T follicular helper cell (primary cell): Measurements from ENCODE around the gene VGF.
A peak's percentile ranks its signal among the peaks of the same experiment; 100 is the strongest.
"Not testable (repeated sequence)": the region's sequence is repeated elsewhere in the genome, so short reads cannot be mapped to it uniquely, and the experiment has no call there.

Experiments used
- DNase-seq: peaks from one replicate; pipeline ENCODE4 v3.0.0-alpha.2; 2020; ENCODE audit warnings: low read depth
- total RNA-seq, 2 experiments: gene quantifications; one replicate each; lab custom pipeline; 2026; lab: John Stamatoyannopoulos, UW

The VGF gene
- 0 reads per million in 2 experiments for total RNA-seq

GRCh38 chr7:101165075-101165957, at the start of gene VGF:
TSS of gene VGF (minus strand) at chr7:101165569. CDS start at chr7:101164843, 726 bp downstream.
- DNase-seq: peak; percentile 87

GRCh38 chr7:101212014-101212413, 46.6 kb upstream of the VGF start:
- no peak for DNase-seq

DNA sequence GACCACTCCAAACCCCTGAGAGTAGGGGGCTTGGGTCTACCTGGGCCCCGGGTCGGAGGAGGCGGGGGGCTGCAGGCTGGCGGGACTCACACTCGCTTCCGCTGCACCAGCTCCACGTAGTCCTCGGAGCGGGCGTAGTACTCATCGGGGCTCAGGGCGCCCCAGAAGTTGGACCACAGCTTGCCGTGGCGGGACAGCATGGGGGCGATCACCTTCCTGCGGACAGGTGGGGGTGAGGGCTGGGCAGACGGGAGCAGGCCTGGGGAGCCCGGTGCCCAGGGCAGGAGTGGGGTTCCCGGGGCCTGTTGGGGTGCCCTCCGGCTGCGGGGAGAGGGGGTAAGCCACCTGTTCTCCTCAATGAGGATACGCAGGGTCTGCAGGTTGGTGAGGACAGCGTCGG, 46.1 kb upstream of the VGF start:
- DNase-seq: no peak

DNA sequence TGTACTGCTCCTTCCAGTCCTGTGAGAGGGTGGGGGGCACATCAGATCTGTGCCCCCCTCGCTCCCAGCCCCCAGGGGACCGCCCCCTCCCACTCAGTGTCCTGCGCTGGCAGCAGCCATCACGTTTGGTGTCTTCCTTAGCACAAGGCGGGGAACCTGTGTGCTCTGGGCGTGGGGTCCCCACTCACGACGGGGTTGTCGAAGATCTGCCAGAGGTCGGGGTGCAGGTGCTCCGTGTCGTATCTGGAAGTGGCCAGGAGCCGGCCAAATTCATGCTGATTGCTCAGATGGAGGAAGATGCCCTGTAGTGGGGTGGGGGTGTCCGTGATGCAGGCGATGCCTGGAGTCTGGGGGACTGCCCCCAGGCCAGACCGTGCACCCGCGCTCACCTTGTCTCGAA, 44.8 kb upstream of the VGF start:
- DNase-seq: no peak

GRCh38 chr7:101208794-101209193, 43.4 kb upstream of the VGF start:
- DNase-seq: no peak

GRCh38 chr7:101207459-101207858, 42.1 kb upstream of the VGF start:
- DNase-seq: no peak

GRCh38 chr7:101206665-101207042, 41.3 kb upstream of the VGF start:
- DNase-seq: no peak

DNA sequence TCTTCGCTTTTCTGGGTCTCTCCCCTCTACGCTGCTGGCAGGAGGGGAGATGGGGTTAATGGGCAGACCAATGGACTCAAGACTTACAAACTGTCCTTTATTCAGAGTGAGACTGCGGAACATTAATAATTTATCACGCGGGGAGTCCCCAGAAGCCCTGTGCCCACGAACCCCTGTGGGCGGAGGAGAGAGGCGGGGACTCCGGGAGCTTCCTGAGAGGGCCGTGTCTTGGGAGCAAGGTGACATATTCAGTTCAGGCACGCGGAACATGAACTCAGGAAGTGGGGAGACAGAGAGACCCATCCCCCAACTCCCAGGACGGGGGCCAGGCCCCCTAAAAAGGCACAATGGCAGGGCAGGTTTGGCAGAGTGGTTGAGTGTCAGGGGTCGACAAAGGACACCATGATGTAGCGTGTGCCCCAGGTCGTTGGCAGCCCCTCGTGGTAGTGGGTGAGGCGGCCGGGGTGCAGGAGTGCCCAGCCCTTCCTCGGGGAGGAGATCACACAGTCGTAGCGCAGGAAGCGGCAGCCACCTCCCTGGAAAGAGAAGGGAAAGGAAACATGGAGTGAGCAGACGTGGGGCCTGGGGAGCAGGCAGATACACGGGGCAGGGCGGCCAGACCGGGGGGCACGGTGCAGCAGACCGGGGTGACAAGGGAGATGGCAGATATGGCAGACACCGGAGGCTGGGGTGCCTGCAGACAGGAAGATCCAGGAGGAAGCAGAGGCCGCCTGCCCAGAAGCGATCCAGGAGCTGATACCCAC, 40.7 kb upstream of the VGF start:
- no peak for DNase-seq

DNA sequence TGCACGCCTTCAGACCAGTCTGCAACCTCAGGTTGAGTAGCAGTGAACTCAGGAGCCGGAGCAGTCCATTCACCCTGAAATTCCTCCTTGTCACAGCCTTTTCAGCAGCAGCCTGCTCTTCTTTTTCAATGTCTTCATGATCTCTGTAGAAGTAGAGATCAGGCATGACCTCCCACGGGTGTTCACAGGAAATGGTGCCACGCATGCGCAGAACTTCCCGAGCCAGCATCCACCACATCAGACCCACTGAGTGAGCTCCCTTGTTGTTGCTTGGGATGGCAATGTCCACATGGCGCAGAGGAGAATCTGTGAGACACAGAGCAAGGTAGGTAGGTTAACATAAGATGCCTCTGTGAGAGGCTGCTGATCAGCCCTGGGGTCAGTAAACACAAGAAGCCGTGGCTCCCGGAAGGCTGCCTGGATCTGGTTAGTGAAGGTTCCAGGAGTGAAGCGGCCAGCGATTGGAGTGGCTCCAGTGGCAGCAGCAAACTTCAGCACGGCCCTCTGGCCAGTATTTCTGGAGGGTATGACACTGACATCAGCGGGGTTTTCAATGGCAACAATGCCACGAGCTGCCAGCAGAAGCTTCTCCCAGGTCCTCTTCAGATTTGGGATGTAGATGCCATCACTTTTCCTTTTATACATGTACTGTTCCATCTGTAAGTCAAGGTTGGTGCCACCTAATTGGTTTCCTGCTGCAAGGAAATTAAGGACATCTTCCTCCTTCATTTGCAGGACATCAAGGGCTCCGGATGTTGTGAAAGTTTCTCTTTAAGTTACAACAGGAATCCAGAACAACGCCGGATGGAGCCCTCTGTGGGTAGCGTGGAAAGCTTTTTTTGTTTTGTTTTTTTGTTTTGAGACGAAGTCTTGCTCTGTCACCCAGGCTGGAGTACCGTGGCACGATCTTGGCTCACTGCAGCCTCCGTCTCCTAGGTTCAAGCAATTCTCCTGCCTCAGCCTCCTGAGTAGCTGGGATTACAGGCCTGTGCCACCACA, 38.7 kb upstream of the VGF start:
- DNase-seq: not testable (repeated sequence)

DNA sequence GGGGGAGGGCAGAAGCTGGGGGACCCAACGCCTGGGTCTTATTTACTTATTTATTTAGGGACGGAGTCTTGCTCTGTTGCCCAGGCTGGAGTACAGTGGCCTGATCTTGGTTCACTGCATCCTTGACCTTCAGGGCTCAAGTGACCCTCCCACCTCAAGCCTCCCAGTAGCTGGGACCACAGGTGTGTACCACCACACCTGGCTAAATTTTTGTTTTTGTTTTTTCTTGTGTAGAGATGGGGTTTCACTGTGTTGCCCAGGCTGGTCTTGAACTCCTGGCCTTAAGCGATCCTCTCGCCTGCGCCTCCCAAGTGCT, 37.2 kb upstream of the VGF start:
- no peak for DNase-seq

DNA sequence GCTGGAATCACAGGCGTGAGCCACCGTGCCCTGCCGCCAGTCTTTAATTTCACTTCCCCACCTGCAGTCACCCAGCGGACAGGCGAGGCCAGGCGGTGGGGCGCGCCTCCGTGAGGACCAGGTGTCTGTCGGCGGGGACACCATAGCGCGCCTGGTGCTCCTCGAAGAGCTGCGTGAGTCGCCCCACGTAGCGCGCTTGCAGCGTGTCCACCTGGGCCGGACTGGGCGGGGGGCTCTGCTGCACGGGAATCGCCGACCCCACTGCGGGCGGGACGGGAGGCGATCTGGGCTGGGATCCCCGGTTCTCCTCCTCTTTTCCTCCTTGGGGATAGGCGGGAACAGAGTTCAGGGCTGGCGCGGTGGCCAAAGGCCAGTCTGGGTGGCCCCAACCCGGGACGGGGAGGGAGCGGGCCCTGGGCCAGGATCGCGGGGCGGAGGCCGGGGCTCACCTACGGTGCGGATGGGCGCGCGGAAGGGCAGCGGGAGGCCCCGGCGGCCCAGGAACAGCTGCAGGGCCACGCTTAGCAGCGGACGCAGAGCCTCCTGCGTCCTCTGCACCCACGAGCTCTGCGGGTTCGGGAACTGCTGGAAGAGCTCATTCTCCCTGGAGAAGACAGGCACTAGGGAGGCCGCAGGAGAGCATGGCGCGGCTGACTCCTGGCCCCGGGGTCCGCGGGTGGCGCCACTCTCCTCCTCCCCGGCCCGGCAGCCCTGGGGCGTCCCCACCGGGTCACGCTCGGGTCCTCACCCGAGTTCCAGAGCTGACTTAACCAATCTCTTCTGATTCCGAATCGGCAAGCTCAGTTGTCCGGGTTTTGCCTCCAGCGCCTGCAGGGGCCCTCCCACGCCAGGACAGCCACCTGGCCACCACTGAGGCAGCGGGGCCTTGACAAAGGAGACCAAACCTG, 36.6 kb upstream of the VGF start:
- no peak for DNase-seq

DNA sequence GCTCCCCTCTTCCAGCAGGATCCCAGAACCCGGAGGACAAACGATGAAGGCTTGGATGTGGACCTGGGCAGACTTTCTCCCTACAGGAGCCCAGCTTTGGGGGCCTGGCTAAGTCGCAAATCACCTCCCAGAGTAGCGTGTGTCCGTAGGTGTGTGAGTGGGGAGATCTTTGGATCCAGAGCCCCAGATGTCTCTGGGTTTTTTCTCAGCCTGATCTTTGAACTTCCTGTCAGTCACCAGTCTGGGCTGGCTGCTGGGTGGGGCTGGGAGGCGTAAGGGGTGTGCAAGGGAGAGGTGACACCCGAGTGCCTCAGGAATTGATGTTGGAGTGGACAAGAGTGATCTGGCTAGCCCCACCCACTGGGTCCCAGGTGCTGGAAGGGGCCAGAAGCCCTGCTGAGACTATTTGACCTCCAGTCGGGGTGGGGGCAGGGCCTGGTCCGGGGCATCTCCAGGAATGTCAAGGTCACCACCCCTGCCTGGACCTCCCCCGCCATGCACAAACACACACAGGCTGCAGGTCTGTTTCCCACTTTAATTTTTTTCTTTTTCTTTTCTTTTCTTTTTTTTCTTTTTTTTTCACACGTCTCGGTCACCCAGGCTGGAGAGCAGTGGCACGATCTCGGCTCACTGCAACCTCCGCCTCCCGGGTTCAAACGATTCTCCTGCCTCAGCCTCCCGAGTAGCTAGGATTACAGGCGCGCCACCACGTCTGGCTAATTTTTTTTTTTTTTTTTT, 35.7 kb upstream of the VGF start, which contains the start of gene MOGAT3:
MOGAT3 (minus strand) TSS at position 175 of the 738 bp plus-strand sequence. CDS start 182 bp downstream, outside the sequence.
- no peak for DNase-seq

DNA sequence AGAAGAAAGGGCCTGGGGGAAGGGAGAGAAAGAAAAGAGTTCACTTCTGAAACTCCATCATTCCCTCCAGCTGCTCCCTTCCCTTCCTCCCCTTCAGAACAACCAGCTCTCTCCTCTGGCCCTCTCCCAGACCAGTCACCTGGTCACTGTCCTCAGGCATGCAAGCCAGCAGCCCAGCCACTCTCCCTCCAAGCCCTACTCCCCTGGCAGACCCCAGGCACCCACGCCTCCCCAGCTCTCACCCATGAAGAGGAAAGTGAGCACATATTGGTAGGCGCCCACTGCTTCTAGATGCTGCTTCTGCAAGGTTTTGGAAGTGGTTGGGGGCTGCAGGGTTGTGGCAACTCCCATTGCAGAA, 35.1 kb upstream of the VGF start:
- no peak for DNase-seq

DNA sequence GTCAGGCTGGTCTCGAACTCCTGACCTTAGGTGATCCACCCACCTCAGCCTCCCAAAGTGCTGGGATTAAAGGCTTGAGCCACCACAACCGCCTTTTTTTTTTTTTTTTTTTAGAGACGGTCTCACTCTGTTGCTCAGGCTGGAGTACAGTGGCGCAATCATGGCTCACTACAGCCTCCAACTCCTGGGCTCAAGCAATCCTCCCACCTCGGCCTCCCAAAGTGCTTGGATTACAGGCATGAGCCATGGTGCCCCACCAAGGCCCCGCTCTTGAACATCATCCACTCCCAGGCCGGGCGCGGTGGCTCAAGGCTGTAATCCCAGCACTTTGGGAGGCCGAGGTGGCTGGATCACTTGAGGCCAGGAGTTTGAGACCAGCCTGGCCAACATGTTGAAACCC, 34.2 kb upstream of the VGF start:
- DNase-seq: not testable (repeated sequence)

GRCh38 chr7:101198476-101198875, 33.1 kb upstream of the VGF start:
- no peak for DNase-seq

DNA sequence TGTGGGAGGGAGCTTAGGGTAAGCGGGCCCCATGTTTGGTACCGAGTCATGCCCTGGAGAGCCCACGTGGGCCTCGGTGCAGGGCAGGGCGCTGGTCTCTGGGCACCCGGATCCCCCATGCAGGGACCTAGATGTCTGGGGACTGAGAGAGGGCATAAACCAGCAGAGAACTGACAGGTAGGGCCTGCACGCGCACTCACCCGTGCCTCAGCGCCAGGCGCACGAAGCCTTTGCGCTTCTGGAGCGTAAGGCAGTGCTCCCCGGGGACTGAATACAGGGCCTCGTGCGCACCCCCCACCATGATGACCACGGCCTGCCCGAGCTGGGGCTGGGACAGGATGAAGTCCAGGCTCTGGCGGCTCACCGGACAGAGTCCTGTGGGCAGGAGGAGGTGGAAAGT, 32.6 kb upstream of the VGF start:
- DNase-seq: no peak

DNA sequence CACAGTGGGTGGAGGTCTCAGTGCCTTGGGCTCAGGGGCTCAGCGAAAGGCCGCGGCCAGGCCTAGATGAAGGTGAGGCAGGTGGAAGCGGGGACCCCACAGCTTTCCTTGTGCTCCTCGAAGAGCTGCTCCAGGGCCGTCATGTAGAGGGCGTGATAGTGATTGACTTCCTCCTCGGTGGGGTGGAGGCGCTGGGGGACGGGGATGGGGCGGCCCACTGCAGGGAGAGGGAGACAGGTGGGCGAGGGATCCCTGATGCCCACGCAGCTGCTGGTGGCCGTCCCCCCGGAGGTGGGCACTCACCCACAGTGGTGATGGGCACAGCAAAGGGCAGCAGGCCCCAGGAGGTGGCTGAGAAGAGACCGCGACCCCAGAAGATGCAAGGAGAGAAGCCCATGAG, 30.5 kb upstream of the VGF start:
- no peak for DNase-seq

DNA sequence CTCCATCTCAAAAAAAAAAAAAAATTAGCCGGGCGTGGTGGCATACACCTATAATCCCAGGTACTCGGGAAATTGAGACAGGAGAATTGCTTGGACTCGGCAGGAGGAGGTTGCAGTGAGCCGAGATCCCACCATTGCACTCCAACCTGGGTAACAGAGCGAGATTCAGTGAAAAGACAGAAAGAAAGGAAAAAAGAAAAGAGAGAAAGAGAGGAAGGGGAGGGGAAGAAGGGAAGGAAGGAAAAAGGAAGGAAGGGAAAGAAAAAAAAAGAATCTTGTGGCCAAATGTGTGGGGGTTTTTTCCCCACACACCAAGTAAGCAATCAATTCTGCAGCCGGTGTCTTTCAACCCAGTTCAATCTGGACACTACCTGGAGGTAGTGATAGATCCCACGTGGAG, 23.7 kb upstream of the VGF start:
- no peak for DNase-seq

GRCh38 chr7:101186844-101187428, 21.6 kb upstream of the VGF start:
- no peak for DNase-seq

- DNase-seq: no peak
These were observed 20.8 kb upstream of the VGF start for GRCh38 chr7:101186194-101186593.
